Left lung (tissue), 10 donors: ENCODE measurements around the gene NPFFR1. TPM values are rescaled to one million over a fixed set of nuclear protein-coding genes. Genes with fewer than 3 reads are reported as not detected.
A peak's percentile ranks its signal among the peaks of the same experiment; 100 is the strongest.

Experiments used
- ATAC-seq: fragments of 200-7000 bp; cut with Tn5 transposase; one replicate; pipeline ENCODE4 v1.9.1; 2020; ENCODE audit warnings: moderate library complexity
- DNase-seq, 4 donors: peaks; one replicate each; pipeline ENCODE4 v3.0.0-alpha.2; 2013 to 2020
- H3K27ac ChIP-seq, 2 donors: fragments of 200-600 bp; sonication (generic) in 1 of 2; one replicate each; pipeline versions ENCODE4 v1.5.0 to v1.8.0; 2020 to 2021
- H3K27me3 ChIP-seq, 2 donors: fragments of 200-600 bp; sonication (generic) in 1 of 2; one replicate each; pipeline versions ENCODE4 v1.5.0 to v1.8.0; 2020 to 2021
- H3K36me3 ChIP-seq, 2 donors: fragments of 200-600 bp; sonication (generic) in 1 of 2; one replicate each; pipeline versions ENCODE4 v1.5.0 to v1.8.0; 2020 to 2021
- H3K4me1 ChIP-seq, 2 donors: fragments of 200-600 bp; one replicate each; pipeline ENCODE4 v1.8.0; 2021
- H3K4me3 ChIP-seq, 2 donors: fragments of 200-600 bp; sonication (generic) in 1 of 2; one replicate each; pipeline versions ENCODE4 v1.5.0 to v1.8.0; 2020 to 2021; ENCODE audit warnings: mild to moderate bottlenecking in 1 of 2
- H3K9me3 ChIP-seq, 2 donors: fragments of 200-600 bp; sonication (generic) in 1 of 2; one replicate each; pipeline versions ENCODE4 v1.5.0 to v1.8.0; 2020 to 2021
- intact Hi-C, 2 donors: fragments of 100-400 bp; cut with DNase I; formaldehyde crosslinking; loops; one replicate each; pipeline versions ENCODE4 v1.11.2 to v1.14.2; 2022
- polyA plus RNA-seq, 6 donors: library from polyadenylated mRNA; unstranded; fragments of 120-200 nt; gene quantifications; one replicate each; pipeline ENCODE4 v1.2.1, GENCODE V29; 2013; ENCODE audit not compliant: insufficient read length in 6 of 6
- total RNA-seq, 2 donors: library from RNA; stranded (reverse); fragmentation: NEBNext Ultra II Directional; extraction: Animal tissue kit (Norgen Biotek cat#: 25700); gene quantifications; one replicate each; pipeline ENCODE4 v1.2.1, GENCODE V29; 2021
- TF ChIP-seq, protein P1 (sequence below), 2 donors: fragments of 200-600 bp; sonication (generic) in 1 of 2; IDR thresholded peaks; one replicate each; pipeline versions ENCODE4 v1.5.0 to v1.8.0; 2021; ENCODE audit warnings: antibody characterized with exemption in 2 of 2
- donor health status: DM: no; HTN: yes; CAD: no.
- donor health status: DM: no; HTN: no; CAD: no.

NPFFR1 gene
- total and polyA plus RNA-seq, 8 donors = 0.20 to 0.80 (median 0.42) TPM

DNA sequence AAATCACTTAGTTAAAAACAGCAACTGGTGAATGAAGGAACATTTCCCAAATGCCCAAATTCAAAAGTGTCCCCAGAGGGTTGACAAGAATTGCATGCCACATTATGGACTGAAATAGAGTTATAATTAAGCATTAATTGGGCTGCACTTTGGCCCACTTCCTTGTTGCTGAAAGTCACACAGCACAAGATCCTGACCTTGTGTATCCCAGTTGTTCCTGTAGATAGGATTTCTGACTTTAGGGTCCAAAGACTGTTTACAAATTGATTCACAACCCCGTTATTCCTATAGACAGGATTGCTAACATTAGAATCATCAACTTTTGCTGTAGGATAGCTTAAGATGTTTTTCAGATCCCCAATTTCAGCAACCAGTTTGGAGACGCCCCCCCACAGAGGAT is 31.5 kb upstream of the NPFFR1 start:
- intact Hi-C loops = no loop called here
- Histone ChIP-seq H3K4me1 (no peaks in the 10 kb centered on the region), H3K9me3 (no peaks in the 10 kb centered on the region), H3K27ac (no peak overlapping the region), H3K4me3 (no peak overlapping the region), H3K36me3 (no peaks in the 10 kb centered on the region), H3K27me3 (no peaks in the 10 kb centered on the region)
- no peak for DNase-seq
- no peak for ATAC-seq
- TF ChIP-seq, protein P1, sequence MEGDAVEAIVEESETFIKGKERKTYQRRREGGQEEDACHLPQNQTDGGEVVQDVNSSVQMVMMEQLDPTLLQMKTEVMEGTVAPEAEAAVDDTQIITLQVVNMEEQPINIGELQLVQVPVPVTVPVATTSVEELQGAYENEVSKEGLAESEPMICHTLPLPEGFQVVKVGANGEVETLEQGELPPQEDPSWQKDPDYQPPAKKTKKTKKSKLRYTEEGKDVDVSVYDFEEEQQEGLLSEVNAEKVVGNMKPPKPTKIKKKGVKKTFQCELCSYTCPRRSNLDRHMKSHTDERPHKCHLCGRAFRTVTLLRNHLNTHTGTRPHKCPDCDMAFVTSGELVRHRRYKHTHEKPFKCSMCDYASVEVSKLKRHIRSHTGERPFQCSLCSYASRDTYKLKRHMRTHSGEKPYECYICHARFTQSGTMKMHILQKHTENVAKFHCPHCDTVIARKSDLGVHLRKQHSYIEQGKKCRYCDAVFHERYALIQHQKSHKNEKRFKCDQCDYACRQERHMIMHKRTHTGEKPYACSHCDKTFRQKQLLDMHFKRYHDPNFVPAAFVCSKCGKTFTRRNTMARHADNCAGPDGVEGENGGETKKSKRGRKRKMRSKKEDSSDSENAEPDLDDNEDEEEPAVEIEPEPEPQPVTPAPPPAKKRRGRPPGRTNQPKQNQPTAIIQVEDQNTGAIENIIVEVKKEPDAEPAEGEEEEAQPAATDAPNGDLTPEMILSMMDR (IDR thresholded peaks at IDR 0.05) = no peak

DNA sequence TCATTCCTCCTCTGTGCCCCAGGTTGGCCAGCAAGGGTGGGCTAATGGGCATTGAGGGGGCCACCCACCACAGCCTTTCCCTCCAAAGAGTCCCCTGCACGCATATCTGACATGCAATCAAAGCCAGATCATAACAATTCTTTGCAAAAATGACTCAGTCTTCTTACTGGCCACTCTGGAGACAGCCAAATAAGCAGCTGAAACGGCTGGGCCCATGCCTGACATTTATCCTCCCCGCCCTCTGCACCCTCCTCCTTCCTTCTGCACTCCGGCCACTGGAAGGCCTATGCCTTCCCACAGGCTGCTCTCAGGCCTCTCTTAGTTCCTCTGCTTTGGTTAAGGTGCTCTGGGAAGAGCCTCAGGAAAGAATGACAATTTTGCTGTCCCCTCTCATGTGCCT is 29.2 kb upstream of the NPFFR1 start:
- Histone ChIP-seq H3K27me3 (no peaks in the 10 kb centered on the region), H3K9me3 (no peaks in the 10 kb centered on the region), H3K4me1 (no peaks in the 10 kb centered on the region), H3K36me3 (no peaks in the 10 kb centered on the region), H3K27ac (no peak overlapping the region), H3K4me3 (no peak overlapping the region)
- intact Hi-C loops = no loop called here
- peak; percentile 73 for ATAC-seq
- DNase-seq = no peak
- TF ChIP-seq, protein P1 (IDR thresholded peaks at IDR 0.05) = no peak

DNA sequence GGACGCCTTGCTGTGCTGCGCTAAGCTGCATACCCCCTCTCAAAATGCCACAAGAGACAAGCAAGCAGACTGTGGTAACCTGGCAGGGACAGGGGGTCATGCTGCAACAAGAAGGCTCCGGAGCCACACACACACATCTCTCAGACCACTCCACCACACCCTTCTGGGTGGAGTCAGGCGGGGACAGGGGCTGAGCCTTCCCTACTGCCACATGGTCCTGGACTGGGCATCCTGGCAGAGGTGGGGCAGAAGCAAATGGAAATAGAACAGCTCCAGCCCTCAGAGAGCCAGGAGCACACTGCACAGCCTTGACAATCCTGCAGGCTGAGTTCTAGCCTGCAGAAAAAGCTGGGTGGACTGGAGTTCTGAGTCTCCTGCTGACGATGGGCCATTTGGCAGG is 28.4 kb upstream of the NPFFR1 start:
- Histone ChIP-seq H3K4me1 (no peaks in the 10 kb centered on the region), H3K4me3 (no peak overlapping the region), H3K27ac (no peak overlapping the region), H3K9me3 (no peaks in the 10 kb centered on the region), H3K36me3 (no peaks in the 10 kb centered on the region), H3K27me3 (no peaks in the 10 kb centered on the region)
- TF ChIP-seq, protein P1 (IDR thresholded peaks at IDR 0.05) = no peak
- DNase-seq = peak in 1 of 4 donors; percentile 43
- no peak for ATAC-seq
- intact Hi-C loops = no loop called here

DNA sequence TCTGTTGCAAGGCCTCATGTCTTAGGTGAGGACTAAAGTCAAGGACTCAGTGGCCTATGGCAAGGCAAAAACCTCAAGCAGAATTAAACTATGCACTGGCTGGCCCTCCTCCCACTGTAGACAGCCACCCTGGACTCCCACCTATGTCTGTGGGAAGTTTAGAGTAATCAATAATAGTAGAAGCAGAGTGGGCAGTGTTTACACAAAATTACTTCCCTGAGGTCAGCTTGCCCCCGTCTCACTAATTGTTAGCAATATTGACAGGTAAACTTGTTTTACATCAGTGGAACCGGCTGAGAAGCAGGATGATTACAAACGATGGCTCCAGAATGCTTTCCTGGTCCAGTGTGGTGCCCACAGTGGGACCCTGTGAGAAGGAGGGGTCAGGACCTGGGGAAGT is 27.9 kb upstream of the NPFFR1 start:
- Histone ChIP-seq H3K4me1 (no peaks in the 10 kb centered on the region), H3K27me3 (no peaks in the 10 kb centered on the region), H3K36me3 (no peaks in the 10 kb centered on the region), H3K9me3 (no peaks in the 10 kb centered on the region), H3K4me3 (no peak overlapping the region), H3K27ac (no peak overlapping the region)
- TF ChIP-seq, protein P1 (IDR thresholded peaks at IDR 0.05) = no peak
- intact Hi-C loops = no loop called here
- ATAC-seq = no peak
- DNase-seq = no peak

DNA sequence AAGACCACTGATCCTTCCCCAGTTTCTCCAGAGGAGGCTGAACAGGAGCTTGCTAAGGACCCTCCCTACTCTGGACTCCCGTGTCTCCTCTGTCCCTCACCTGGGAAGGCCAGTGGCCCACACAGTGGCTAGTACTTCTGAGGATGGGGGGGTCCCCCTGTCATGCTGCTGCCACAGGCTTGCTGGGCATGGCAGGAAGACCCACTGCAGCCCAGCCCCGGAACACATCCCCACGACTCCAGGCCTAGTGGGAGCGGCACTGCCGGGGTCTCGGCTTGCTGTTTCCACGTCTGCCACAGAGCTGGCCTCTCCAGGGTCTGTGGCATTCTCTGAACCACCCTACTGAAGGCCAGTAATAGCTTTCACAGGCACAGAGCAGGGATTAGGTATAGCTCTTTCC is 25.9 kb upstream of the NPFFR1 start:
- Histone ChIP-seq H3K36me3 (no peaks in the 10 kb centered on the region), H3K9me3 (no peaks in the 10 kb centered on the region), H3K27me3 (no peaks in the 10 kb centered on the region), H3K4me3 (no peak overlapping the region), H3K4me1 (peaks cover 0 to 6% of the 10 kb centered on the region in 2 donors), H3K27ac (no peak overlapping the region)
- ATAC-seq (no peak), DNase-seq (no peak)
- intact Hi-C loops = no loop called here
- TF ChIP-seq, protein P1 (IDR thresholded peaks at IDR 0.05) = no peak
